ENCODE data around the gene FILIP1.

Gene FILIP1

DNA sequence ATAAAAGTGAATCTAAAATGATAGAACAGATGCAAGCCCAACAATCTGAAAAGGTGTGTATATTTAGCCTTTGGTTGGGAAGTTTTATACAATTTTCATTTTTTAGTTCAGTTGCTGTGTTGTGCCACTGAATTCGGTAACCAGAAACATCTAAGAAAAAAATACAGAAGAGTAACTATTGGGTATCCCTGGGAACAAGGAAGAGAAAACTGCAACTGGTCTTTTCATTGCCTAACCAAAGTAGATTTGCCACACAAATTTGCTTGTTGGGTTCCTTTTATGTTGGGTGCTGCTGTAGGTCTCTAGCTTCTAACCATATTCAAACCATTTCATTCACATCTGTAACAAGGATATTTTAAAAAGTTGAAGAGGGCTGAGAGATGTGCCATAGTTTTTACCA lies 206.2 kb downstream of the FILIP1 start:
- no peak for DNase-seq

DNA sequence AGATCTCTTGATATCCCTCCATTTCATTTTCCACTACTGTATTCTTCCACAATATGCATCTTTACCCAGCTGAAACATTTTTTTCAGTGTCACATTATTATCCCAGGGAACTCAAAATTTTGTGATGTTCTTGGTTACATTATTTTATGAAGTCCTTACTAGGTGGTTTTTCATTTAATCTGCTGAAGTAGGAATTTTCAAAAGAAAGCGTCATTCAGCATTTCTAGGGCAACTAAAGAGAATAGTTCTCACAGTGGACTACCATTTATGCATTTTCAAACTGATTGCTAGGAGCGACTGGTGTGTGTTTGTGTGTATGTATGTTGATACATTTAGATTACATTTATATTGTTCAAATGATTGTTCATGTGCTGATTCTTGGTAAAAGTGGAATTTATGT lies 206.6 kb downstream of the FILIP1 start:
- DNase-seq = no peak

DNA sequence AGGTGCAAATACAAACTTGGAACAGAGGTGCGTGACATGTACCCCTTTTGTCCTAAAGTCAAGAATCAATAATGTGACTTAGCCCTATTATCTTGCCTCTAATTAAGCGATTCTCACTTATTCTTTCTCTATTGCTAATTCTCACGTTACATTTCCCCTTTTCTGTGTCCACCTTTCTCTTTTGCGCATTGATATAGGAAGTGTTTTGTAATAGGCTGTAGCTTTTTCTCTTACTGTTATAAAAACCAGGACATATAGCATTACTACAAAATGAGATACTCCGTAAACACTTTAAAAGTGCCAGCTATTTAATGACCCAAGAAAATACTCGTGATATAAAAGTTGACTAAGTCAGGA lies 208.3 kb downstream of the FILIP1 start:
- peak; percentile 62 for DNase-seq

DNA sequence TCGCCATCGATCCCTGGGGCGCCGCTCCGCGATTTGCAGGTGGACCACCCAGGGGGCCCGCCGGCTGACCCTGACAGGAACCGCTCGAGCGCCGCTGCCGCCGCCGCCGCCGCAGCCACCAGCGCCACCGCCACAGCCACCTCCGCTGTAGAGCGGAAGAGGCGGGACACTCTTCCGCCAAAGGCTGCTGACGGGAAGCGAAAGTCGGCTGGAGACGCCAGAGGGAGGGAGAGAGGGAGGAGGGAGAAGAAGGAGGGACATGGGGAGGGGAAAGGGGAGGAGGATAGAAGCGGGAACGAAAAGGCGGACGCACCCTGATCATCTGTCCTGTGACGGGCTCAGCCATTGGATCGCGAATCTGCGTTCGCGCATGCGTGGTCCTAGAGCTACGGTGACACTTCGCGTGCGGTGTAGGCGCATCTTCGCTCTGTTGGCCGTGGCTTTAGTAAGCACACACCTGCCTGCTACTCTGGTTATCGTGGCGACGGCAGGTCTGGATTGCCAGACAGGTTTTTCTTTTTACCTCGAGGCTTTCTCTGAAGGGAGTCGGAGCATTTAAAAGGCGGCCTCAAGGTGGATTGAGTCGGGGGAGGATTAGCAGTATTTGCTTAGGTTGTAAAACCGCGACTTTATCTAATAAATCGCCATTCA lies 208.8 kb downstream of the FILIP1 start, which contains the start of gene TMEM30A:
TSS of gene TMEM30A (minus strand) at position 161 of the 651 bp plus-strand sequence. CDS start at position 7, 154 bp downstream.
- peak; percentile 98 for DNase-seq

DNA sequence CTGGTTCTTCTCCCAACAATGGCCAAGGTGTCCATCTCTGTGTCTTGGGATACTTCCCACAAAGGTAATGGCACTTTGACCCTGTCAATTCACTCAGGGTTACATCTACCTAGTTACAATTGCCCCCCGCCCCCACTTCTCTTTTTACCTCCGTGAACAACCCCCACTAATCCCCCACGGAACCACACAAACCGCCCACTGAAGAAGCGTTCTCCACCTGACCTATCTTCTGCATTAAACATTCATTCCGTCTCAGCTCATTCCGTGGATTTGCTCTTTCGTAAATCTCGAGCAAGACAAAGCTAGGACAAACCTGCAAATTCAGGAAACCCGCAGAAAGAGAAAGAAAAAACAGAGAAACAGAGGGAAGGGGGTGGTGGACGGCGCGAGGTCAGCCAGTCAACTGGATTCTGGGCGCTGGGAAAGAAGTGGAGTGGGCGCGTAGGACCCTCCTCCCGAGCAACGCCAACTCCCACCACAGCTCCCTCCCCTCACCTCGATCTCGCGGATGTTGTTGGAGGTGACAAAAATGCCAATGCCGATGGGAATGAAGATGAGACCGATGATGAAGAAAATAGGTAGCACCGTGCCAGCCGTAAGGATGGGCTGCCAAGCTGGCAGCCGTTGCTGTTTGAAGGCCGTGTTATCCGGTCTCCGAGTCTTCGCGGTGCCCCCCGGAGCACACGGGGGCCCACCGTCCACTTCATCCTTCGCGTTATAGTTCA lies 209.5 kb downstream of the FILIP1 start:
- no peak for DNase-seq

DNA sequence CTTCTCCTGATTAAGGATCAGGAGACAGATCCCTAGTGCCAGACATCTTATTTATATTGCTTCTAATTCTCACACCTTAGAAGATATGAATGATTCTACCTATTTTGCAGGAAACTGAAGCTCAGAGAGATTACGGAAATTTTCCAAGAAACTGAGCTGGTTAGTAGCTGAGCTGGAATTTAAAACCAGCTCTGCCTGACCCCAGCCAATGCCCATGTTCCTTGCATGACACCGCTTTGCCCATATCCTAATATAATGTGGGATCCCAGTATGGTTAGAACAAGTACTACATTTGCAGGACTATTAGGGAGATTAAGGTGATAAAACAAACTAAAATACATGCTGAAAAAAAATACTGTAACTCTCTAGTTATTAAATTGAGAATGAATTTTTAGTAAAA lies 210.9 kb downstream of the FILIP1 start:
- no peak for DNase-seq

DNA sequence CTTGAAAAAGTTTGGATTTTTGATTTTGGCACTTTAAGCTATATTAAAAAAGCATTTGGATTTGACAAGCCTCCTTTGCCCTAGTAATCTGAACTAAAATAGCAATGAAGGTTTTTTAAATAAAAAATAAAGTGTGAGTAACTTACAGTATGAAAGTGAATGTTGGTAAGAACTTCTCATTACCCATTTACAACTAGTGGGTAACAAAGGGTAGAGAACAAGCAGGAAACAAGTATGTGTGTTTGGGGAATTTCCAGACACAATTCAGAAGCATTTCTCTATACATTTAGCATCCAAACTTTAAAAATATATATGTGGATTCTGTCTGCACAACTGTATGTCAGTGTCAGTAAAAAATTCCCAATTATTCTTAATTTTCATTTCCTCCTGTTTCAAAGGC lies 211.9 kb downstream of the FILIP1 start:
- no peak for DNase-seq

DNA sequence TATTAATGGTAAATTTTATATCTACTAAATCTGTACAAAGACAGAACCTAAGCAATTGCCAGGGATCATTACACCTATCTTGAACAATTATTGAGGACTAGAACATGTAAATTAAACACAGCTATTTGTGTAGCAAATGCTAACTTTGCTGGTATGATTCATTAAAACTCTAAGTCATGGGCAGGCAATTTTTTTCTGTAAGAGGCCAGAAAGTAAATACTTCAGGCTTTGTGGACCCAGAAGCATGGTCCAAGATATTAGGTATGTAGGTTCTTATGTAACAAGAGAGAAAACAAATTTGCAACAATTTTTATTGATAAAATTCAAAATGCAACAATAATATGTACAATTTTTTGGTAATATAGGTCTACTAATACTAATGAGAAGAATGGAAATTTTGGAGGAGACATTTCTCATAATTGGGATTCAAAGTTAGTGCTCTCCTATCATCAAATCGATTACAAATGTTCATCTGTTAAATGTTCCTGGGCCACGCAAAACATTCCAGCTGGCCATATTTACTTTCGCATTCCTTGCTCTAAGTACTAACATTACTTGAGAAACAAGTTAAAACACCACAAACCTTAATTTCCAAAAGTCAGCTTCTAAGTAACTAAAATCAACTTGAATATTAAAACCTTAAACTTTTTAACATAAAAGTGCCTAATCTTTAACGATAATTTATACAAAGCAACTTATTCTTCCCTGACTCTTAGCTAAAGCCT lies 213.3 kb downstream of the FILIP1 start:
- DNase-seq = no peak

DNA sequence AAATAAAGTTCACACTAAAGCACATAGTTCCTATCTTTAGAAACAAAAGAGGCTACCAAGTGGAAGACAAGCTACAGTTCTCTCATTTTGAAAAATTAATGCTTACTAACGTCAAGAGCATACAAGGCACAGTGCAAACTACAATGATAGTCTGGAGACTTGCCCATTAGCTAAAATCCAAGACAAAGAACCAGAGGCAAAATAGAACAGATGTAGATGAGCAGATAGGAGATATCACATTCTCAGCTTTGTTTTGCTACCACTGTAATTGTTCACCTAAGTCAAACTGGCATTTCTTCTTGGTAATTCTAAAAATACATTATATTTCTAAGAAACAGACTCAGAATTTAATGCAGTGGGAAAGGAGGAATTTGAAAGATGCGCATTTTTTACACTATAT lies 214.2 kb downstream of the FILIP1 start:
- DNase-seq = no peak

DNA sequence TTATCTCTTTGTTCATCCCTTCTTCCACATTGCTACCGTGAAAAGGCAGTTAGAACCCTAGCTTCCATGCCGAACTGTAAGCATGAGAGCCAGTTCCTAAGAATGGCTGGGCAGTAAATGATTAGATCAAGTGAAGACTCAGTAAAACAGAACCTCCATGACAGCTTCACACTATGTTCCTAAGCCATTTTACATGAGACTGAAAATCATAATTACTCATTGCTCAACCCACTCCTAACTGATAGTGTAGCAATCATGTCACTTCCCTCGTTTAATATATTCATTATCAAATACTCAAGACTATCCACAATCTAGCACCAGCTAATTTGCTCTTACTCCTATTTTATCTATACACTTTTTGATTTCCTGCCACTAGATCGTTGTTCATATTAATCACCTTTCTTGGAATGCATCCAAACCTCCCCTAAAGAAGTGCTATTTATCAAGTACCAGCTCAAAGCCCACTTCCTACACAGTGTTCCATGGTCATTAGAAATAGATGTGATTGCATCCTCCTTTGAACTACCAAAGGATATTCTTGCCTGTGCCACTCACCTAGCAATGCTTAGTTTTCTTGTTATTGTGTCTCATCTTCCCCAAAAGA lies 215.0 kb downstream of the FILIP1 start:
- DNase-seq = no peak

DNA sequence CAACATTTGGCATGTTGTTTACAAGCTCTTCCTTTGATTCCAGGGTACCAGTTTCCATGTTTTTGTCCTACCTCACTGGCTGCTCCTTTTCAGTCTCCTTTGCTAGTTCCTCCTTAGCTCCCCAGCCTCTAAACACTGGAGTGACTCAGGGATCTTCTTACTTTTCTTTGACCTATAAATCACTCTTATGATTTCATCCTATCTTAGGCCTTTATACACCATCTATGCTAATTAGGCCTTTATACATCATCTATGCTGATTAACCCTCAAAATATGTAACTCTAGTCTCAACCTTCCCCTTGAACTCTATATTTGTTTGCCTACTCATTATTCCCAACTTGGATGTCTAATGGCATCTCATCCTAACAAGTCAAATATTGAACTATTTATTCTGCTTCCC lies 218.5 kb downstream of the FILIP1 start:
- no peak for DNase-seq

DNA sequence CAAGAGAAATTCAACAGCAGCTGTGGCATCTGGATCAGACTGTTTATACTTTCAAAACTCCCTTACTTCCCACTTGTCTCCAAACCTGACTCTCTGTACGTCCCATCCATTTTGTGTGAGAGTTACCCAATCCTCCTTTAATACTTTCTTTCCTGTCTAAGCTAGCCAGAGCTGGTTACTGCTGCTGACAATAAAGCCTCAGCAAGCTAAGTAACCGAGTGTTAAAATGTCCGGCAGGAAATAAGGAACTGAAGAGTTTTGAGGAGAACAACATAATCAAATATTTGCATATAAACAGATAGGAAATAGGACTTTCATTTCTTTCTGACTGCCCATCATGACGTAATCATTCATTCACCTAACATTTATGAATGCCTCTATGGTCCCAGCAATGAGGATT lies 220.6 kb downstream of the FILIP1 start:
- no peak for DNase-seq

DNA sequence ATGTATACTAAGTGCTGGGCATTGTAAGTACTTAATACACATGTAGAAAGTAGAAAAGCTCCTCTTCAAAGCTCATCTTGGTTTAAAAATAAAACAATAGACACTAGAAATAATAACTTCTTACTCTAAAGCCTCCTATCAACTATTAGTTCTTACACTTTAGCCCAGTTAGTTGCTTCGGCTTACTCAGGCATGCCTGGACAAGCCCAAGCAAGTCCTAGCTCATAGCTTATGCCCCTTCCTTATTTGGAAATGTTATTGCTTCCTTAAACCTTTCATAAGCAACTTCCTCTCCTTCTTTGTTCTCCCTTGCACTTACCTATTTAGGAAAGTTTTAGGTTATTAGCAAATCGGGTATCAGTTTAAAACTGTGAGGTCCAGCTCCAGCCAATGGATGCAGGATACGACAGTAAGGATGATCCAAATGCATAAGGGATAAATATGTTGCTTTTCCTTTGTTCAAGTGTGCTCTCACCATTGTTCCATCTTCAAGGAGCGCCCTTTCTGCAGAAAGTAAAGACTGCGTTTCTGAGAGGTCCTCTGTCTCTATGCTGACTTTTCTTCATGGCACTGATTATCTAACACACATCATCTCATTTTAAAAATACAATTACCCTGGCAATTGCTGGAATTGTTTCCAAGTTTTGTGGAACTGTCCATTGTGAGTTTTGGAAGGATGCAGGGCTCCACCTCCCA lies 221.3 kb downstream of the FILIP1 start:
- no peak for DNase-seq

DNA sequence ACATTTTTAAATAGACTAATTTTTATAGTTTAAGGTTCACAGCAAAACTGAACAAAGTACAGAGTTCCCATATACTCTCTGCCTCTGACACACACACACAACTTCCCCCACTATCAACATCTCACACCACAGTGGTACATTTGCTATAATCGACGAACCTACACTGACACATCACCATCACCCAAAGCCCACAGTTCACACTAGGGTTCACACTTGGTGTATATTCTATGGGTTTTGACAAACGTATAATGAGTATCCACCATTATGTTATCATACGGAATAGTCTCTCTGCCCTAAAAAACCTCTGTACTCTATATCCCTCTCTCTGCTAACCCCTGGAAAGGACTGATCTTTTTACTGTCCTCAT lies 224.6 kb downstream of the FILIP1 start:
- no peak for DNase-seq

DNA sequence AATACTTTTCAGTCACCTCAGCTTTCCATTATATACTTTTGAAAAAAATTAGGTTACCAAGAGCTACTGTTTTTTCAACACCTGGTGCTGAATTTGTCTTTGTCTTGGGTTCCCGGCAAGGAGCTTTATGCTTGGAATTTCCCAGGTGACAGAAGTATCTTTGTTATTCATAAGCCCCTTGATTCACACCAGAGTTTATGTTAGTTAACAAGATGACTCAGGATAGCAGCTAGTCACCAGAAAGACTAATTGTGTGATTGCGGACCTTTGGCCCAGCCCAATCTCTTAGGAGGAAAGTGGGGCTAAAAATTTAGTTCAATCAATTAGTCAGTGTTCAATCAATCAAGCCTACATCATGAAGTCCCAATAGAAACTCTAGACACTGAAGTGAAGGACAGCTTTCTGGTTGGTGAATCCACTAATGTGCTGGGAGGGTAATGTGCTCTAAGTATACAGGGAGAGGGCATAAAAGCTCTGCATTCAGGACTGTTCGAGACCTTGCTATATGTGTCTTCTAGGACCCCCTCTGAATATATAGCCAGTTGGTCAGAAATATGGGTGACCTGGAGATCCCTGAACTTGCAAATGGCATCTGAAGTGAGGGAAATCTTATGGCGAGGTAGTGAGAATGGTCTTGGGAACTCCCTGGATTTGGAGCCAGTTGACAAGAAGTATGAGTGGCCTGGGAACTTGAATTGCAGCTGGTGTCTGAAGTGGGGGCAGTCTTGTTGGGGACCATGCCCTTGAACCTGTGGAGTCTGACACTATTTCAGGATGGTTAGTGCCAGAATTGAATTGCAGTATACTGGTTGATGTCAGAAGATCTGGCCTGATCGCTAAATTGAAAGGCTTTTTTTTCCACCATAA lies 225.2 kb downstream of the FILIP1 start:
- no peak for DNase-seq

DNA sequence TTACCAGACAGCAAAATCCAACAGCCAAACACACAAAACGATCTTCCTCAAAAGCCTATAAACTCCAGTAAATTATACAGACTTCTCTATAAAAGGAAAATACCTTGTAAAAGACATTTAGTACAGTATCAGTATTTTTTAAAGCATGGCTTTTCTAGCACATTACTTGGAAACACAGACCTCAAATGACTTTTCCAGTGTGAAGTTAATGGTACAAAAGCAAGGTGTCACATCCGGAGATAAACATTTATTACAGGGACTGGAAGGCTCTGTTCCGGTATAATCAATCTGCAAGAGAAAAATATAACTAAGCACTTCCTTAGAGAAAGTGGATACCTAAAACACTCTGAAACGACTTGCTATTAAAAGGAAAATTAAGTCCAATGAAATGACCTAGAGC lies 226.1 kb downstream of the FILIP1 start:
- DNase-seq = no peak

DNA sequence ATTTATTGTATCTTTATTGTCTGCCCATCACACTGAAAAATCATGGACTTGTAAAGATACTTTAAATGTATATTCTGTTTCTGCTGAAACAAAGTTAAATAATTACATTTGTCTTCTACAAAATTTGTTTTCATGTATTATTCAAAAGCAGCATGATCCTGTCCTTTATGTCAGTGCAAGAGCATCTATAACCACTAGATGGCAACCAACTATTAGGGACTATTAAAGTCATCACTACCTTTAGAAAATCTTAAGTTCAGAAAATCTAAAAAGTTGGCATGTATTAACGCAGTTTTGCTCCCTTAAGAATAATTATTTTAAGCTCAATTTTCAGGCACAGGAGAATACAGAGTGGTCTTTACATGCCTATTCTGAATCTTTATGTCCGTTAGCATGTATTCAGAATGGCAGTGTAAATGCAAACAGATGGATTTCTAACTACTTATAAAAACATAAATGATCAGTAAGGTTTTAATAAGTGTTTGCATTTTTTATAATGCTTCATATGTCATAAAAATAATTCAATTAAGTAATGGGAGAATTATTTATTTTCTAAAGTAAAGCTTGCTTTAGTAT lies 226.8 kb downstream of the FILIP1 start:
- peak; percentile 42 for DNase-seq

DNA sequence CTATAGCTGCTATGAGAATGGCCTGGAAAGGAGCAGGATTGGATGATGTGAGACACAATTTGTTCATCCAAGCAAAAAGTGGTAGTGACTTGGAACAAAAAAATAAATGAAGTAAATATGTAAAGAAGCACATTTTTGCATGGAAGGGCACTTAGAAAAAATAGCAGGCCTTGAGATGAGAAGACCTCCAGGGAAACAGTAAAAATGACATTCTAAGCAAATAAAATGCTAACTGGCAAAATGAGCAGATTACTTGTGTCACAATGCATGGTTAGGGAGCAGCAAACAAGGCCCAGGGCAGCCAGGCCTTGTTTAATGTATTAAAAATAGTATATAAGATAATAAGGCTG lies 230.2 kb downstream of the FILIP1 start:
- DNase-seq = no peak

DNA sequence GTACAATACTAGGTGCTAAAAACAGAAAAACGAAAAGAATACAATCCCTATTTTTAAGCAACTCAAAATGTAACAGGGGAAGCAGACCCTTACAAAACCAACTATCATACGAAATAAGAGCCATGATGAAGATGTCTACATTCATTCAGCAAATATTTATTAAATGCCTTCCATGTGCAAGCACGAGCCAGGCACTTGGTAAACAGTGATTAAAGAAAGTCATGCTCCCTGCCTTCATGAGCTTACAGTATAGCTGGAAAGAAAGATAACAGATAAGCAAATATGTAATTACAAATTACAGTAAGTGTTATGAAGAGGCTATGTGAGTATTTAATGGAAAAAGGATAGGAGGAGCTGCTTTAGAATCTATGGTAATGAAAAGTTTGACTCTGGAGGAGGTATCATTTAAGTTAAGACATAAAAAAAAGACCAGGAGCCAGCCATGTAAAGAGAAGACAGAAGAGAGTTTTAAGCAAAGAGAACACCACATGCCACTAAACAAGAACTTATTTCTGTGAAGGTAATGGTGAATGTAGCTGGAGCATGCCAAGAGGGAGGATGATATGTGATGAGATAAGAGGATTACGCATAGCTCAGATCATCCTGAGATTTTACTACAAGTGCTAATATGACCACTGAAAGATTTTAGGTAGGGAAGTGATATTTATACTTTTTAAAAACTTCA lies 230.7 kb downstream of the FILIP1 start:
- DNase-seq = no peak

DNA sequence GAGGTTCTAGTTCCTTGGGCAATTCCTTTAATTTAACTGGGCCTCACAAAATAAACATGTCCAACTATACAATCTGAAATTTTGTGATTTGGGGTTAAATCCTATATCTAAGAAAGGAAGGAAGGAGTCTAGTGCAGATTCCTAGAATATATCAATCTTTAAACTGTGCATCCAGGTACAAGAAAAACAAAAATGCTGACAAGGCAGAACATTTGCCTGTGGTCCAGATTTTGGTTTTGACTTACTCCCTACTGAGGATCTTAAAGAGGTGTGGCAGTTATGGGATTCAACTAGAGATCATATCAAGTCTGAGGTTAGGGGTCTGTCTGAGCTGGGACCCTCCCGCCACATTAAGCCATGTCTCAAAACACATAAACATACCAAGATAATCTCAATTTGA lies 232.3 kb downstream of the FILIP1 start:
- no peak for DNase-seq
